ENCODE data around the gene SHB. TPM values are rescaled to one million over a fixed set of nuclear protein-coding genes. Genes with fewer than 3 reads are reported as not detected.
"Not testable (repeated sequence)": the region's sequence is repeated elsewhere in the genome, so short reads cannot be mapped to it uniquely, and the experiment has no call there.

Gene SHB
- total RNA-seq, 1 experiment from 2014 or later, result 10.1 TPM

DNA sequence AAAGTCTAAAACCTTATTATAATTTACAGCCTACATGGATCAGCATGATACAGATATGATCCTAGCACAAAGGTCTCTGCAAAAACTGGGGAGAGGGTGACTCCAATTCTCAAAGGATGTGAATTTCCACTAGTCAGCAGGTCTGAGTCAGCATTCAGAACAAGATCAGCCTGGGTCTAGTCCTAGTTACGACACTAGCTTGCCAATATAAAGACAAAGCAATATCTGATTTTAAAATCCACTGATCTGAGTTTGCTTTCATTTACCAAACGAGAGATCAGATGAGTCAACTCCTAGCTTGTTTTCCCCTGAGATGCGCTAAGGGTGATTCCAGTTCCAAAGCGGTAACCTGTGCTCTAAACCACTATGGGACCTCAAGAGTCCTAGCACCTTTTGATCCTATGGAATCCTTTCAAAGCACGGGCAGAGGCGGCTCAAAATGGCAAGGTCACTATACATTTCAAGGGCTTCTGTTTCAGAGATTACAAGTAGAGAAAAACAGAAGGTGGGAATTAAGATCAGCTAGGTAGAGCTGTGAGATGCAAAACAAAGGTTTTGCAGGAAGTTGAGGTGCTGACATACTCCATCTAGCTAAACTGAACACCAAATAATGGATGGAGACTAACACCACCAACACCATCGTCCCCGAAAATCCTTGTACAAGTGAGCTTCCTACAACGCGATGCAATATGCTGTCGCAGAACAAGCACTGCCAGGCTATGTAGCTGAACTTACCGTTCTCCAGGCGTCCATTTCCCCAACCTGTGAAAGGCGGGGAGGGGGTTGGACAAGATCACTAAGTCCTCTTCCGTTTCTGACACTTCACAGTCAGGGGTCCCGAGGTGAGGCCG is 166.0 kb downstream of the SHB start:
- DNase-seq (ENCODE audit: low spot score), result no peak

DNA sequence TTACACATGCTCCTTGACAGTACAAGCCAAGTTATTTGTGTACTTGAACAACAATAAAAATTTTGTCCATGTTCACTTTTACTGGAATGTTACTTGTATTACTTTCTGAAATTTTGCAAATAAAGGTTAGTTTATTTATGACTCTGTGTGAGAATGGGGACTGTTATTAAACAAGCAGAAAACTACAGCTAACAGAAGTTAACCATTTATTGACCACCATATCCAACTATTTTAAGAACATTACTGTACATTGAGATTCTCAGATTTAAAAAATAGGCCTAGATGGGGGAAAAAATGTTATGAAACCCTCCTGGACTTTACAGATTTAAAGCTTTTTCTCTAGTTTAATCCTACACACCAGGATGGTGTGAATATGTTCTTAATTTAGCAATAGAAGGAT is 166.9 kb downstream of the SHB start:
- no peak for DNase-seq (ENCODE audit: low spot score)

DNA sequence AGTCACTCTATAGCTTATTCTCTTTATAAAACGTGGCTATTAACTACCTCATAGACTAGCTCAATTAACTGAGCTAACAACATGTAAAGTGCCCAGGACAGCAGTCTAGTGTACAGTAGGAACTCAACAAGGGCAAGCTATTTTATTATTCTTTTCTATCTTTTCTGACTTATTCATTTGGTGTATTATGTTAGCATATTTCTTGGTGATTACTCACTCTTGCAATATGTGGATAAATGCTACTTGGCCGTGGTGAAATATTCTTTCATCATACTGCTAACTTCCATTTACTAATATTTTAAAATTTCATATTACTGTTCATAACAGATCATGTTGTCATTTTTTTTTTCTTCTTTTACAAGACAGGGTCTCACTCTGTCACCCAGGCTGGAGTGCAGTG is 170.0 kb downstream of the SHB start:
- DNase-seq (ENCODE audit: low spot score), result no peak

DNA sequence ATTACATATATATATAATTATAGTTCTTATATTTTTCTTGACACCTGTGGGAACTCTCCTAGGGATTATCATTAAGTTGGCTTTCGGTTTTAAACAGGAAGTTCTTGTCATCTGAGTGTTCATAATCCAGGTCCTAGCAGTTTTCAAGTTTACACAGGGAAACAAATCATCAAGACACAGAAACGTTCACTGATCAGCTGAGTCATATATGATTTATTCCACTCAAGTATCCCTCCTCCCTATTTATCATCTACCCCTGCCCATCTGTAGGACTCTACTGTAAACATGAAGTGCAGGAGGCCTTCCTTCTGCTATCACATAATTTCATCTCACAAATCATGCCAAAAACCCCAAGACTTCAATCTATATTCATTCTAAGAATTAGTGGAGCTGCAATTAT is 171.4 kb downstream of the SHB start:
- DNase-seq (ENCODE audit: low spot score), result no peak

DNA sequence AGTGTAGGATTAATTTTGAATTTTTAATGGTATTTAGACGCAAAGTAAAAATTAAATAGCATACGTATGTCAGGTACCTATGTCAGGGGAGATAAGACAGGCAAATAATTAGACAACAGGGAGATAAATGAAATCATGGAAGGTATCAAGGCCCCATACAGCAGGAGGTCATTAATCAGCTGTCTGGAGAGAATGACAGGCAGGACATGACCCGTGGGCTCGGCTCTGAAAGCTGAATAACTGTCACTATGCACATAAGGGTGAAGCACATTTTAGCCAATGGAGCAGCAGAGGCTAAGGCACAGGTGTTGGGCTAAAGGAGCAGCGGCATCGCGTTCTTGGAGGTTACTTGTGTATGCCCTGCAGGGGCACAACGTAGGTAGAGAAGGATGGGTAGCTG is 177.0 kb downstream of the SHB start:
- DNase-seq (ENCODE audit: low spot score), result no peak

DNA sequence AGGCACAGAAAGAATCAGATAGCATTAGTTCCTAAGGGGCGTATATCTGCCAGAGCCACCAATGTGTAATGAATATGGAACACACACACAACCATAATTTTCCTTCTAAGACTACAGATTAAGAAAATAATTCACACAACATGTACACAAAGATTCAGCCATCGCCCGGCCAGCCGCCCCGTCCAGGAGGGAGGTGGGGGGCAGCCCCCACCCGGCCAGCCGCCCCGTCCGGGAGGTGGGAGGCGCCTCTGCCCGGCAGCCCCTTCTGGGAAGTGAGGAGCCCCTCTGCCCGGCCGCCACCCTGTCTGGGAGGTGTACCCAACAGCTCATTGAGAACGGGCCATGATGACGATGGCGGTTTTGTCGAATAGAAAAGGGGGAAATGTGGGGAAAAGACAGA is 178.0 kb downstream of the SHB start:
- DNase-seq (ENCODE audit: low spot score), result not testable (repeated sequence)

DNA sequence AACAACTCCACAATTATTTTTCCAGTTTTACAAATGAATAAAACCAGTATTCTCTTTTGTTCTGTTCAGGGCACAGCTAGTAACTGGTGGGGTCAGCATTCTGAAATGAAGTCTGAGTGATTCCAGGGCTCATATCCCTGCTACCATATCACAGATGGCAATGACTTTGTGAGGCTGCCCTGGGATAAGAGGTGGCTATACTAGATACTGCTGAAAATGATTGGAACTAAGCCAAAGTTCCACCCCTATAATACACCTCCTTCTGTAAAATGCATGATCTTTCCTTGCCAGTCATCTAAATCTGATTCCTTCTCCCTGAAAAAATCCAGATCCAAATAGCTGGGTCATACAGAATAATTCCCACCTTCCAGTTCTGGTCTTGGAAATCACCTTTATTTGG is 179.5 kb downstream of the SHB start:
- DNase-seq (ENCODE audit: low spot score), result no peak

DNA sequence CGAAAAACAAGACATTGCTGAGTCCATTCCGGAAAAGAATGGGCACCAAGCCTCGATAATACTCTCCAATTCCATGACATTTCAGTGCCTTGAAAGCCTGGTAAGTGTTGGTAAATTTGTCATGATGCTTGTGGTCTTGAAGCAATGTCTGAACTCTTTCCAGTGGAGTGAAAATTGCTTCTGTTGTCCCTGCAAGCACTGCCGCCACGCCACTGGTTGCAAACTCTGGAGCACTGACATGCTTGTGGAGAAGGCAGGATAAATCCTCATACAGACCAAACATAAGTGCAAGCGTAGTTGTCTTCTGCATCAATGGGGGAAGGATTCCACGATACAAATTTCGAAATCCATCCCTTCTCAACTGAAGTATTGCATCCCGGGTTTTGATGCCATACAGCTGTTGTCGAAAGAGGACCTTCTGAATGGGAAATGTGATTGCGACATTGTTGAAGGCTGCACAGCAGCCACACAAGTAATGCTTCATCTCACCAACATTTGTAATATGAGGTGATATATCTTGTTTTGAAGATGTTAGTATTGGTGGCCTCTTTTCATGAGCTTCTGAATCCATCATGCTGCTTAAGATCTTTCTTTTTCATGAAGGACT is 180.9 kb downstream of the SHB start:
- not testable (repeated sequence) for DNase-seq (ENCODE audit: low spot score)

DNA sequence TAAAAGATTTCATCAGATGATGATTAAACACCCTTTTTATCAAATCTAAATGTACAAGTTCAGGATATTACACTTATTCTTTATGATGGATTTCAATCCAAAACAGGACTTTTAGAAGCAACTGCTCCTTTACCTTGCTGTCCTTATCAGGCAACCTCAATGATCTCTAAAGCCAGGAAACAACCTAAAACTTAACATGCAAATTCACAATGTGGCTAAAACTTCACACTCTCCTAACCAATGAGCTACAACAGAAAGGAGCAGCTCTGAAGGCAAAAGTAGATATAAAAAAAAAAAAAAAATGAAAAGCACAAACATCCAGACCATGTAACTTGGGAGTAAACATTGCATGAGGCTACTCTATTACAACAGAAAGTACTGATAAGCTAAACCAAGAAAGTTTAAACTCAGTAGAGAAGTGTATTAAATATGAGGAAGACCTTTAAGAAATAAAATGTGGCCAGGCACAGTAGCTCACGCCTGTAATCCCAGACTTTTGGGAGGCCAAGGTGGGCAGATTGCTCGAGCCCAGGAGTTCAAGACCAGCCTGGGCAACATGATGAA is 188.0 kb downstream of the SHB start:
- DNase-seq (ENCODE audit: low spot score), result no peak

DNA sequence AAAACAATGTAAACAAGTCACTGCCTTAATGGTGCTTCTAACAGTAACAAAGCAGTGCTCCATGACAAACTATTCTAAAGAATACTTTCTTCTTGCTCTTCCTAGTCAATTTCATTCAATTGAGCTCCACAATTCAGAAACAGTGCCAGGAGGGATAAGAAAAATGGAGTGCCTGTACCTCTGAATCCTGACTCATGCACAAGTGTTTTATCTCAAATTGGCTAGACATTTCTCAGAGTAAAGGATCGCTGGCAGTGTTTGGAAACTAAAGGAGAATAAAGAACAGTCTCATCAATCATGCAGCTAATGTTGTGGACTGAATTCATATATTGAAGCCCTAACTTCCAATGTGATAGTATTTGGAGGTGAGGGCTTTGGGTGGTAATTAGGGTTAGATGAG is 192.7 kb downstream of the SHB start:
- DNase-seq (ENCODE audit: low spot score), result no peak

DNA sequence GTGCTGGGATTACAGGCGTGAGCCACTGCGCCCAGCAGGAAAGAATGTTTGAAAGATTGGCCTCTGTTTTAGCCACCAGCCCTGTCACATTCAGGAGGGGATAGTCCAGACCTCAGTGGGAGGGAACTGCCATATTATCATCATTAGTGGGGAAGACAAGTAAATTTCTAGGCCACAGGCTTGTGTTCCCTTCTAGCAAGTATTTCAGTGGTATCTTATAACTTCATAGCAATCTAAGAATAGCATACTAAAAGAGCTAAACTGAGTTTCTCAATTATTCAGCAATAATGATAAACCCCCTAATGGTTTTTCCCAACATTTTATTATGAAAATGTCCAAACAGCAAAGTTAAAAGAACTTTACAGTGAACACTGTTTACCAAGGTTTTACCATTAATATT is 195.1 kb downstream of the SHB start:
- DNase-seq (ENCODE audit: low spot score), result no peak

DNA sequence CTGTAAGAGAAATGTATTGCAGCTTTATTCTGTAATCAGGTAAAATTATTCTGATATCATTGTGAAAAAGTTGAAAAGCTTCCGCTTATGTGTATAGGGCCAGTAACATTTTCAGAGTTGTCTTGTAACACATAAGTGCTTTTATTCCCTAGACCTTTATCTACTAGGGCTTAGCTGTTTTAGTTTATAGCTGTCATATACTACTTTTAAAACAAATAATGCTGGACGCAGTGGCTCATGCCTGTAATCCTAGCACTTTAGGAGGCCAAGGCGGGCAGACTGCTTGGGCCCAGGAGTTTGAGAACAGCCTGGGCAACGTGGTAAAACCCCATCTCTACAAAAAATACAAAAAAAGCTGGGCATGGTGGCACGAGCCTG is 198.2 kb downstream of the SHB start:
- no peak for DNase-seq (ENCODE audit: low spot score)

DNA sequence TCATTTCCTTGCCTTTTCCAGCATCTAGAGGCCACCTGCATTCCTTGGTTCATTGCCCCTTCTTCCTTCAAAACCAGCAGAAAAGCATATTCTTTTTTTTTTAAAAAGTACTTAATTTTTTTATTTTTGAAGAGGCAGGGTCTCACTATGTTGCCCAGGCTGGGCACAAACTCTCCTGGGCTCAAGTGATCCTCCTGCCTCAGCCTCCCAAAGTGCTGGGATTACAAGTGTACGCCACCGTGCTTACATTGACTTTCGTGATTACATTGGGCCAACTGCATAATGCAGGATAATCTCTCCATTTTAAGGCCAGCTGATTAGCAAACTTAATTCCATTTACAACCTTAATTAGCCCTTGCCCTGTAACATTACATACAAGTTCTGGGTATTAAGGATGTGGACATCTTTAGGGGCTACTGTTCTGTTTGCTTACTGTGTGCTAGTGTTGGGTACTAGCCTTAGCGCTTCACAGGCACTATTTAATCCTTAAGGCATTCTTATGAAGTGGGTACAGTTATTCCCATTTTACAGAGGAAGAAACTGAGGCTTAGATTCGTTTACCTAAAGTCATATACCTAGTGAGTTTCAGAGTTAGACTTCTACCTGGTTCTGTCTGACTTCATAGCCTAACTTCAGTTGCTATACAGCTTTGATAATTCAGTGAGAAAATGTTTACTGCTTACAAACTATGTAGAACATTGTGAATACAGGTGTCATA is 198.8 kb downstream of the SHB start:
- no peak for DNase-seq (ENCODE audit: low spot score)

Other genes starting within 250 kb of the SHB start
- gene SLC25A51, start 165.1 kb downstream of the SHB start, total RNA-seq (2014; rRNA removed; shearing (Covaris generic)), result 26.3 and 38.4 TPM in 2 replicates